ENCODE measurements around the gene SLC47A2.

SLC47A2 gene

DNA sequence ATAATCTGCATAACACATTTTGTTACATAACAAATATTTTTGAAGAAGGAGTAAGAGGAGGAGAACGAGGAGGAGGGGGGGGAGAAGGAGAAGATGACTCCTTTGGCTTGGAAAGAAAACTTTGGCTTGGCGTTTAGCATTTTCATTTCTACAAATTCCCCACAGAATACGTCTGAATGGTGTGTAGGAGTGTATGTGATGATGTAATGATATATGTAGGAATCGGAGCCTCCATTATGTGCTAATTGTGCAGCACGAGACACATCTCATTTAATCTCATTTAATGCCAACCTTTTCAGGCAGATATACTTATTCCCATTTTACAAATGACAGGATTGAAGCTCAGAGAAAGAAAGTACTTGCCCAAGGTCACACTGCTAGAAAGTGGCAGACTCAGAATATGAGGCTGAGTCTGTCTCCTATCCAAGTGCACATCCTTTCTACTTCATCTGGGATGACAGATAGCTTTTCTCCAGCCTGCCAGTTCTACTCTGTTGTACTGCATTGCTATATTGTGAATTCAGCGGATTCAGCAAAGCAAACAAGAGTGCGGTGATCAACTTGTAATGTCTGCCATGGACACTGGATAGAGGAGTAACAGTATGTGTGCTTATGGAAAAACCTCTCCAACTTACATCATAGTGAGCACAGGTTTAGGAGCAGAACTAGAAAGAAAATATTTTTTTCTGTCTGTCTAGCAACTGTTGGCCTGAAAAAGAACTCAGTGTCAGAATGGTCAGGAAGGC, 10.4 kb upstream of the SLC47A2 start:
- DNase-seq: peak; percentile 42

DNA sequence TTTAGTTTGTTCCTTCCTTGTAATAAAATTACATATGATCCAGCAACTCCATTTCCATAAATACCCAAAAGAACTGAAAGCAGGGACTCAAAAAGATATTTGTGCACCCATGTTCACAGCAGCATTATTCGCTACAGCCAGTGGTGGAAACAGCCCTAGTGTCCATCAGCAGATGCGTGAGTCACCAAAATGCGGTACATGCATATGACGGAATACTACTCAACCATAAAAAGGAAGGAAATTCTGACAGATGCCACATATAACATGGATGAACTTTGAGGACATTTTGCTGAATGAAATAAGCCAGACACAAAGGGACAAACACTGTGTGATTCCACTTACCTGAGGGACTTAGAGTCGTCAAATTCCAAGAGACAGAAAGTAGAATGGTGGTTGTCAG, 9.1 kb upstream of the SLC47A2 start:
- DNase-seq: no peak

DNA sequence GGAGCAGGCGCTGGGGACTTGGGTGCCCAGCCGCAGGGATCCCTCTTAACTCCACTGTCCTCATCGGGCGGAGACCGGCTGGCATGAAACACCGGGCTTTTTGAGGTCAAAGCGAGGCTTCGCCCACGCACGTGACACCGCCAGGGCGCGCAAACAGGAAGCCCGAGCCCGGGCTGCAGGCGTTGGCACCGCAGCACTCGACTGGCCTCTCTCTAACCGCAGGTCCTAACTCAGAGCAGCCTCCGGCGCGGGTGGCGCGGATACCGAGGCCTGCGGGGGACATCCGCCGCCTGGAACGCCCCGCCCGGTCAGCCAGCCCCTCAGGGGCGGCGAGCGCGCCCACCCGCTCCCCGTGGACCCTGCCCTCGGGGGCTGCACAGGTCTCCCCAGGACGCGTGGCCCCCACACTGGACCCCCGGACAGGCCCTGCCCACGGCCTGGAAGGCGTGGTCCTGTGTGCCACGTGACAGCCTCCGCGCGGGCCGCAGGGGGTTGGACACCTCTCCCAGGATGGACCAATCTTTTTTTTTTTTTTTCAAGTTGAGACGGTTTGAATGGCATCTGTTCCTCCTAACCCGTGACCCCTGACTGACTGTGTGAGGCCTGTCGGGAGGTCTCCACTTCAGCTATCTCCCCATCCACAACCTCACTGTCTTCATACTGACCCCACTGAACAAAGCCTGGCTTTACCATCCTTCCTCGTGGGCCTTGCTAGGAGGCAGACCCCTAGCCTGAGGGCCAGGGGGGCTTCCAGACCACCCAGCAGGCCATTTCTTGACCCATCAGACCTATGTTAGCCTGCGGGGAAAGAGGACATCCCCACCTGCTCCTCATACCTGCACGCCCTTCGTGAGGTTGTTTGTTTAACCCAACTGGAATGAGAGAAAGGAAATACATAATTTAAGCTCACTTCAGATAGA, 8.4 kb upstream of the SLC47A2 start:
- no peak for DNase-seq

DNA sequence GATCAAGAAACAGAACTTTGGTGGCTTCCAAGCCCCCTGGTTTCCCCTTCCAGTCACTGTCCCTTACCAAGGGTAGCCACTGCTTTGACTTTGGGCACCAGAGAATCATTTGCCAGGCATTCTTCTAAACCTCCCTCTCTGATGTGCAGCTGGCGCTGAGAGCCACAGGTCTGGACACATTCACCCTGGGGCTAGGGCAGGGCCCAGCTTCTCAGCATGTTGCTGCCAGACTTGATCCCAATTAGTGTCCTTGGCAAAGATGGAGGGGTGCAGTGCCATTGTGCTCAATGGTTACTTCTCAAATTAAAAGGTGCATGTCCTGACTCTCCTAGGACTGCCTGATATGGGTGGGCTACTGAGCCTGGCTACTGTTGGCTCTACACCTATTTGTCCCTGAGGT, 7.6 kb upstream of the SLC47A2 start:
- DNase-seq: no peak

DNA sequence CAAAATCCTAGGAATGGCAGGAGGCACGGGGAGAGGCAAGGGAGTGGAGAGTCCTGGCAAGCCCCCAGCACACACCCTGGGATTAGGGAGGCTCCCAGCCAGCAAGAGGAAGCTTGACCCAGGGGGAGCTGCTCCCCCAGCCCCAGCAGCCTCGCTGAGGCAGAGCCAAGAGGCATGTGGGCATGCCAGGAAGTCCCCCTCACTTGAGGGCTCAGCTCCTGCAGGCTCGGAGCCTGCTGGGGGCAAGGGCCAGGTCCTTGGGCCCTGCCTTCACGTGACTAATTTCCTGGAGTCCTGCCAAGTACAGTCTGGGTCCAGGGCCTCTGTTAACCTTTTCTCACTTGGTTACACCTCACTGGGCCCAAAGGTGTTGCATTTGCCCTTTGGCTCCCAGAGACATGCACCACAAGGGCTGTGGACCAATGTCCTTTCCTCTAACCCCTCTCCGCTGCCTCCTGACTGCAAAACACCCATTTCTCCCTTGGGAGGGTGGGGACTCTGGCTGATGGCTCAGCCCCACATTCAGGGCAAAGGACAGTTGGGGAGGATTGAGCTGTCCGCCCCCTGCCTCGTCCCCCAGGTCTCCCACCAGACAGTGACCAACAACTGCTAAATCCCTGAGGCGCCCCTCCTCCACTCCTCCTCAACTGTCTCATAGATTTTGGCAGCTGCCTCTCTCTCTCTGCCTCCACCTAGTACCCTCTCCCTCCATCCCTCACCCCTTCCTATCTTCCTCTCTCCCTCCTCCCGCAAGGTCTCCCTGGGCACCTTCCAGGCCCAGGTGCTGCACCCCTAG, 4.4 kb upstream of the SLC47A2 start:
- DNase-seq: peak; percentile 87

DNA sequence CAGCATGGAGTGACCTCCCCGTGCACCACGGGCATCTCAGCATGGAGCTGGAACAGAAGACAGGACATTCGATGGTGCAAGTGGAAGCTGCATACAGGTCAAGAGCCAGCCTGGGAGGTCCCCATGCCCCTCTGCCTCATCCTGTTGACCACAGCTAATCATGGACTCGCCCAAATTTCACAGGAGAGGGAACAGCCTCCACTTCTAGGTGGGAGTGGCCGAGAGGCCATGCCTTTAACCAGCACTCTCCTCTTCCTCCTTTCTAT, 3.8 kb upstream of the SLC47A2 start:
- DNase-seq: no peak

DNA sequence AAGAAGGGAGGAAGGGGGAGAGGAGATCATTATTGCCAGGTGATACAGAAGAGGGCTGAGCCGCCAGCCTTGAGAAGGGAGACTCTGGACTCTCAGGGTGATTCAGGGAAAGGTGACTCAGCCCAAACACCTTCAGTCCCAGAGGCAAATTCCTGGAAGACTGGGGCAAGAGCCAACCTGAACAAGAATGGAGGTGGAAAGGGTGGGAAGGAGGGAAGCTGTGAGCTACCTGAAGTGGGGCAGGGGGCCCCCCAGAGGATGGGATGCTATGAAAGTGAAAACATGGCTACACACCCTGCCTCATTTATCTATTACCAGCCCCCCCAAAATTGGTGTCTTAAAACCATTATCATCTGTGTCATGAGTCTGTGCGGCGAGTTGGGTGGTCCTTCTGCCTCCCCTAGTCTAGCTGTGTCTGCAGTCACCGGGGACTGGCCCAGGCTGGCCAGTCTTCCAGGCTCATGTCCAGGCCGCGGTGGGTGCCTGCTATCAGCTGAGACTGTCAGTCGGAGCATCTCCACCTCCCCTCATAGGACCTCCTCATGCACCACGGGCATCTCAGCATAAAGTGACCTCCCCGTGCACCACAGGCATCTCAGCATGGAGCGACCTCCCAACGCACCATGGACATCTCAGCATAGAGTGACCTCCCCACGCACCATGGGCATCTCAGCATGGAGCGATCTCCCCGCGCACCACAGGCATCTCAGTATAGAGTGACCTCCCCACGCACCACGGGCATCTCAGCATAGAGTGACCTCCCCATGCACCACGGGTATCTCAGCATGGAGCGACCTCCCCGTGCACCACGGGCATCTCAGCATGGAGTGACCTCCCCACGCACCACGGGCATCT, 3.2 kb upstream of the SLC47A2 start:
- no peak for DNase-seq

DNA sequence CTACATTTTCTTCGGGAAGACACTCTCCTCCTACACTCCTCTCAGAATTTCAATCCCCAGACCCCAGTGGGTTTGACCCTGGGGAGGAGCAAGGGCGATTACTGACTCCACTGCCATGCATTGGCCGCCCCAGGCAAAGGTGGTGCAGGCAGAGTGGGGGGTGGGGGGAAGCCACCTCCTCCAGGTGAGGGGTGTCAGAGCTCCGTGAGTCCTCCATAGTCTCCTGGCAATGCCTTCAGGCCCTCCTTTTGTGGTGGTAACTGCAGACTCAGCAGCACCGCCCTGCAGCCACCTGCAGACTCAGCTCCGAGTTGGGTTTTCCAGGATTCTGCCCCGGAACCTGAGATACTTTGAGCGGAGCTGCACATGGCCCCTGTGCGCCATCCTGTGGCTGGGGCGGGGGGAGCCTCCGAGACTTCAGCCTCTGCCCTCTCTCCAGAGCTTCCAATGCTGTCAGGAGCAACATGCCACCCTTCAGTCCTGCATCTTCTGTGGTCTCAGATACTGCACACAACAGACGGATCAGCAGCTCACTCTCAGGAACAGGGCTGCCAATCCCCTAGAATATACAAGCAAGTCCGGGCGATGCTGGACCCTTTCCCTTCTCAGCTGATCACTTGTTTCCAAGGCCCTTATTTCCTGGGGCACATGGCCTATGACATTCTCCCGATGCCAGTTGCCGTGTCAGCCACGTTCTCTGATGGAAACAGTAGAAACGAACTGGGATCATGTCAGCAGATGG, 2.4 kb upstream of the SLC47A2 start:
- DNase-seq: no peak

DNA sequence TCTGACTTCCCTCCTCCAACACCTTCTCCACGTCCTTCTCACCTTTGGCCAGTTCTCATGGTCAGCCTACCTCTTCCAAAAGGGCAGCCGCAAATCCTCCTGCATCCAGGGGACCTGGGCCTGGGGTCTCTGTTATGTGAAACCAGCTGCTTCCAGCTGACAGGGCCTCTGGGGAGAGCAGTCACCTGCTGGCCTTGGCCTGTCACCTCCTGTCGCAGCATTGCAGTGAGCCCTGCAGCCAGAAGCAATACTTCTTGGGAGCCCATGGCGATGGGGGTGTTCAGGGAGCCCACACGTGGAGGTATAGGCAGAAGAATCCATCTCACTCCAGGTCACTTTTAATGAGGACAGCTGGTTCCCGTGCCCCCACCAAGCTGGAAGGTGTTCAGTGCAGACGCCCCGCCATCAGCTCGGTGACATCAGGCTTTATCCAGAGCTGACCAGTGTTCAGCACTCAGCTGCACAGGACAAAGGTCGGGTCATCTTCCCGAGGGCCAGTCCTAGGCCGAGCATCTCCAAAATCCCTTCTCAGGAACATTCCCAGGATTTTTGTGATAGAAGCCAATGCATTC, 1.7 kb upstream of the SLC47A2 start:
- no peak for DNase-seq

DNA sequence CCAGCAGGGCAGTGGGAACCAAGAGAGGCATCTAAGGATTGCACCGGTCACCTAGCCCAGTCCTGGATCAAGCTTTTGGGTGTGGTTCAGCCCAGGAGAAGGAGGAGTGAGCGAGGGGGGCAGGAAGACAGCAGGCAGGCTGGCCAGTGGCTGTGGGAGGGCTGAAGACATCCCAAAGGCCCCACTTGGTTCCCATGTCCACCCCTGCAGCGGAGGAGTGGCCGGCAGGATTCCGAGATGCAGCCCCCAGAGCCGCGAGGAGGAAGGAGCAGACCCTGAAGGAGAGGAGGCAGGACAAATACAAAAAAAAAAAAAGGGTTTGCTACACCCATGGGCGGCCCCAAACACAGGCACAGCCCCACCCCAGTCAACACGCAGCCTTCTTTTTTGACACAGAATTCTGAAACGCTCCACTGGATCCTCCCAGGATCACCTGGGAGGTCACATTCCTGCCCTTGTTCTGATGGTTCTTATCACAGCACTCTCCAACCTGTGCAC, 1.1 kb upstream of the SLC47A2 start:
- no peak for DNase-seq

DNA sequence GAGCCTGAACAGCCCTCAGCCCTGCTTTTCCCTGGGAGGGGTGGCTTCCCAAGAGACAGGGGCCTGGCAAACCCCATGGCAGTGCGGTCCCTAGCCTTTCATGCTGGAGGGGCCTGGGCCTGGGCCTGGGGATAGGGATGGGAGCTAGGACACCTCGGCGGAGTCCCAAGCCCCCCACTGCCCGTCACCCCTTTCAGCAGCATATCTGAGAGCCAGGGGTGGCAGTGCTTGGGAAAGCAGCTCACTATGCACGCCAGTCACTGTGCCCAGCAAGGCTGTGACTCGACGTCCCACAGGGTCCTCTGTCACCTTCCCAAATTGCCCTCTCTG, 612 bp upstream of the SLC47A2 start:
- no peak for DNase-seq

DNA sequence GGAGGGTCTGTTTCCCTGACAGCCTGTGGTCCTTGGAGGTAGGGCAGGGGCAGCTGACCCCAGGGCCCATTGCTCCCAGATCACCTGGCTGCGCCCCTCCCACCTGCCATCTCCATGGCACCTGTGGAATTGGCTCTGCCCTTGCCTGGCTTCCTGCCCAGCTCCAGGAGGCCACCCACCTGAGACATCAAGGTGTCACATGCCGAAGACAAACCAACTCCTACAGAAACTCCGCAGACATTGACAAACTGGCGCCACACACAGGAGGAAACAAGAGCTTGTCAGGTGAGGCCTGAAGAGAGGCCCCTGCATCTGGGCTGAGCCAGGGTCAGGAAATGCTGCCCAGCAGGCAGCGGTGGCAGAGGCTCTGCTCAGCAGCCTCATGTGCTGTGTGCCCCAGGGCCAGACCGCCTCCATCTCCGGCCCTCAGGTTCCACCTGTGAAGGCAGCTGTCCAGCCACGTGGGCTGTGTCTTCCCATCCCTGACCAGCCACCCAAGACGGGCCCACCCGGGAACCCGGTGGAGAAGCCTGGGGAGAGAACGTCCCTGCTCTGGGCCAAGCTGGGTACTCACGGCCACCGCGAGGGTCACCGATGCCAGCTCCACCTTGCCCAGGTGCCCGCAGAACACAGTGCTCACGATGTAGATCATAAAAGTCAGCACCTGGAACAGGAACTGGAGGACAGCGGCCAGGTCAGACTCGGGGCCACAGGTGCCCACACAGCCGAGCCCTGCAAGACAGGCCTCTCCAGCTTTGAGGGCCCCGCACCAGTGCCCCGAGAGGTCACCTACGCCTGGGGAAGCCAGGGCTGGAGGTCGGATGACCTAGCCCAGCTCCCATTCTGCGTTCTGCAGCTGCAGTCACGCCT, 1.6 kb downstream of the SLC47A2 start:
- peak; percentile 84 for DNase-seq

DNA sequence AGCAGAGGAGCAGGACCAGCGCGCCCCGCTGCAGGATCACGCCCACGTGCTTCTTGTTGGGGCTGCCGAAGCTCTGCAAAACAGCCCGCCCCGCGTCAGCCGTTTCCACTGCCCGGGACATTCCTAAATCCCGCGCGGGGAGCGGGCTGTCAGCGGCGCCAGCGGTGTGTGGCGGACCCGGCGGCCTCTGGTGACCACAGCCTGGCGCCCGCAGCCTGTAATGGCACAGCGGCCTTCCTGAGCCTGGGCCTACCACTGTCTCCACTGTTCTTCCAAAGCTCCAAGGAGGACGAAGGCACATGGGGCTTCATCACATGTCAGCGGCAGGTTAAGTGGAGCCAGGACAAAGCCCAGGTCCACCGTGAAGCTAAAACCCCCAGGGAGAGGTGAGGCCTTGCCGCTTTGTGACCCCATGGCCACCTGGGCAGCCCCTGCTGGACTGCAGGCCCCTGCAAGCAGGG, 2.5 kb downstream of the SLC47A2 start:
- DNase-seq: no peak

DNA sequence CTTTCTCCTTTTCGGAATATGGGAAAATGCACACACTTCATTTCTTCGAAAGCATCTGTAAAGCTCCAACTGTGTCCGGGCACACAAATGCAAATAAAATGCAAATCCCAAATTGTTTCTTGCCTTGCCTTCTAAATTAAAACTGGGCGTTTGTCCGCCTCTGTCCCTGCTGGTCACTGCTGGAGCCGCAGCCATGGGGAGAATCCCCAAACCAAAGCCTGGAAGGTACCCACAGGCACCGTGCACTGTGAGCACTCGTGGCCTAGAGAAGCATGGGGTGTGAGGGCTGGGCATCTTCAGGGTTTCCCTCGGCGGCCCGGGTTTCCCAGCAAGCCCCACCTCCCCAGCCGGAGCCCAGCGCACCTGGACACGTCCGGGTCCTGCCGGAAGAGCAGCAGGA, 2.9 kb downstream of the SLC47A2 start:
- no peak for DNase-seq

DNA sequence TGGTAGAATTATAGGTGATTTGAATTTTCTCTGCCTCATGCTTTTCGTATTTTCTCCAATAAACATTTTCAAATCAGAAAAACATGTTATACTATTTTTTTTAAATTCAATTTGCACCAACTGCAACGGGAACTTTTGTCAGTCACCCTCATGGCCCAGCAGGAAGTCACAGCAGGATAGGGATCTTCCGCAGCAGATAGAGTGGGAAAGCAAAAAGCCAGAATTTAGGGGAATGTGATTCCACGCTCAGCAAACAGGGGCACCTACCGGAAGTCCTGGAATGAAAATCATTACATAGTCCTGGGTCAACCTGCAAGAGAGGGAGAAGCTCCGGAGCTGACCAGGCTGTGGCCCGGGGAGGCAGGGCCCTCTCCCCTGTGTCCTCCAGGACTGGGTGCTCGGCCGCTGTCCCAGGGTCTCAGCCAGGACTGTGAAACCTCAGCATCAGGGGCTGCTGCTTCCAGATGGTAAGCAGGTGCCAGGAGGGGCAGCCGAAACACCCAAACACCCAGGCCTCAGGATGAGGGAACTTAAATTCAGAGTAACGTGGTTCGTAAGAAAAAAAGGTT, 3.9 kb downstream of the SLC47A2 start:
- DNase-seq: no peak

DNA sequence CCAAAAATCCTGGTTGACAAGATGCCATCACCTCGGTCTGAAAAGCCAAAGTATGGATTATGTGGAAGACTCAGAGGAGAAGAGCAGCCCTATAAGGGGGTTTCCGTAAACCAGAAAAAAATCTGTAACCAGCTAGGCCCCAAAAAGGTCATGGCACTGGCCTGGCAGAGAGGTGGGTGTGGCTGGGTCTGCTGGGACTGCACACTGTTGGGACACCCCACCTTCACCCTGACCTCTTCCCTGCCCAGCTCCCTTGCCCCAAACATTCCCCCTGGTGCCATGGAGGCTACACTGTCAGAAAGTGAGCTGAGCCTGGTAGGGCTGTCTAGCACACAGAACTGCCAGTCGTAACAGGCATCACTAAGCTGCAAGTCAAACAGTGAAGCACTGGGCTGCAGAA, 6.5 kb downstream of the SLC47A2 start:
- DNase-seq: no peak

DNA sequence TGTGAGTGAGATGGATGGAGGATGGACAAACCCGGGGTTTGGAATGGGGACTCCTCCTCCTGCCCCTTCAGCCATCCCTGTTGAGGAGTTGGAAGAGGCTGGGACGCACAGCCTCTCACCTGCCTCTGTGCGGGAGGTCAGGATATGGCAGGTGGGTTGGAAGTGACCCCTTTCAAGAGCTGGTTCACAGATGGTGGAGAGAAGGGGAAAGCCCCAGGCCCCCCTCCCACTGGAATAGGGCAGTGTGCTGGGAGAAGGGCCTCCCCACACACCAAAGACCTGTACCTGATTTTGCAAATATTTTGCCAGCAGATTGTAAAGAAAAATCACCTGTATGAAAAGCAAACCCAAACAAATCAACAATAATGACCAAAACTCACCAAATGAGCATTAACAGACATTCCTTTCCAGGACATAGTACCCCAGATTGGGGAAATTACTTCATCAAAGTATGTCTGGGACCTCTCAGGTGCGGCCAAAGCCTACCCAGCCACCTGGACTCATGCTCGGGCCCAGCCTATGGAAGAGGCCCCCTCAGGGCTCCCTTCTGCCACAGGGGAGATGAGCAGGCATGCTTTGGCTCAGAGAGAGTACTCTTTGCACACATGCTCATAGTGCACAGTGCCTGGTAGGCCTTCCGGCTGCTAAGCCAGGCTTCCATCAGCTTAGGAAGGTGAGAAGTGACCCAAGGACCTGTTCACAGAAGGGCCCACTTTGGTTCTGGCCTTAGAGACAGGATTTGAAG, 7.8 kb downstream of the SLC47A2 start:
- no peak for DNase-seq

DNA sequence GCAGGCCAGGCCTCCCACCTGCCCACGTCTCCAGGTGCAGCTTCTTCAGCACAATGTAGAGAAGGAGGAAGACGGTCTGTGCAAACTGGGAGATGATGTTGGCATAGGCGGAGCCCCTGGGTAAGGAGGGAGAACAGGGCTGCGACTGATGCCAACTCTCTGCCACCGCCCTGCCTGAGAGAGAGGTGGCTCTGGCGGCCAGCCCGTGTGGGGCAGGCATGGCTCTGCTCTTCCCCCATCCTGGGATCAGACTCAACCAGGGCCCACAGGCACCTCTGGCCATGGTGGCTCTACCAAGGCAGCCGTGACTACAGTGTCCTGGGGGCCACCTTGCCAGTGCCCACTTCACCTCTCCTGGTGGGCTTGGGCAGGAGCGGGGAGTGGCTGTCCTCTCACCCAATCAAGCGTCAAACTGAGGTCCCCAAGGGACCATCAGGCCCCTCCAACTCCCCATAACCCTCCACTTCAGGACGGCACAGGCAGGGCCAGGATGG, 8.6 kb downstream of the SLC47A2 start:
- no peak for DNase-seq

Data from NCI-H510A treated with DMSO at 0.1 percent for 48 hours (cell line).